Hepatocyte (in vitro differentiated cells): Measurements from ENCODE around the gene SYPL2. TPM values are rescaled to one million over a fixed set of nuclear protein-coding genes. Genes with fewer than 3 reads are reported as not detected.

Source experiments
- DNase-seq: peaks from one replicate; pipeline ENCODE4 v3.0.0-alpha.2; 2016; ENCODE audit warnings: low spot score
- H2AFZ ChIP-seq: fragments of 200-600 bp; sonication (generic); 2 replicates; pipeline ENCODE4 v1.6.0; 2016; ENCODE audit warnings: antibody characterized with exemption, mild to moderate bottlenecking
- H3K27ac ChIP-seq: fragments of 200-600 bp; sonication (generic); 2 replicates; pipeline ENCODE4 v1.5.1; 2016; ENCODE audit warnings: mild to moderate bottlenecking
- H3K27me3 ChIP-seq: fragments of 200-600 bp; sonication (generic); 2 replicates; pipeline ENCODE4 v1.6.1; 2016
- H3K36me3 ChIP-seq: fragments of 200-600 bp; sonication (generic); replicated peaks from 2 replicates; pipeline ENCODE4 v1.5.1; 2016; ENCODE audit warnings: low read depth; ENCODE audit not compliant: insufficient read depth
- H3K4me1 ChIP-seq: fragments of 200-600 bp; sonication (generic); 2 replicates; pipeline ENCODE4 v1.5.1; 2016; ENCODE audit warnings: mild to moderate bottlenecking, moderate library complexity; ENCODE audit not compliant: insufficient read depth
- H3K4me2 ChIP-seq: fragments of 200-600 bp; sonication (generic); 2 replicates; pipeline ENCODE4 v1.6.0; 2016
- H3K4me3 ChIP-seq: fragments of 200-600 bp; sonication (generic); 2 replicates; pipeline ENCODE4 v1.5.1; 2016; ENCODE audit warnings: mild to moderate bottlenecking
- H3K79me2 ChIP-seq: fragments of 200-600 bp; sonication (generic); 2 replicates; pipeline ENCODE4 v1.6.0; 2017; ENCODE audit warnings: mild to moderate bottlenecking
- H3K9me2 ChIP-seq: fragments of 200-600 bp; sonication (generic); replicated peaks from 2 replicates; pipeline ENCODE4 v1.6.0; 2017; ENCODE audit warnings: mild to moderate bottlenecking; ENCODE audit not compliant: insufficient read depth
- H3K9me3 ChIP-seq: fragments of 200-600 bp; sonication (generic); 2 replicates; pipeline ENCODE4 v1.5.1; 2016; ENCODE audit warnings: low read depth, mild to moderate bottlenecking
- H4K20me1 ChIP-seq: fragments of 200-600 bp; sonication (generic); 2 replicates; pipeline ENCODE4 v1.6.0; 2016; ENCODE audit warnings: mild to moderate bottlenecking; ENCODE audit not compliant: insufficient read depth, poor library complexity, severe bottlenecking
- CTCF ChIP-seq: fragments of 200-600 bp; sonication (generic); IDR thresholded peaks from 2 replicates; pipeline ENCODE4 v1.5.1; 2016; ENCODE audit warnings: antibody characterized with exemption, mild to moderate bottlenecking; ENCODE audit not compliant: poor library complexity
- EZH2 ChIP-seq: fragments of 200-600 bp; sonication (generic); IDR thresholded peaks from 2 replicates; pipeline ENCODE4 v1.6.1; 2016; ENCODE audit warnings: antibody characterized with exemption, mild to moderate bottlenecking, borderline replicate concordance
- EZH2phosphoT487 ChIP-seq: fragments of 200-600 bp; sonication (generic); IDR thresholded peaks from one replicate; pipeline ENCODE4 v1.6.1; 2018; ENCODE audit warnings: antibody characterized with exemption, mild to moderate bottlenecking, low read depth, moderate library complexity; ENCODE audit not compliant: unreplicated experiment, severe bottlenecking
- WGBS: methylation state at CpG from one replicate; pipeline ENCODE4 v1.1.6; 2016; ENCODE audit warnings: low lambda C conversion rate; ENCODE audit errors: missing lambda C conversion rate; 5-methylcytosine and 5-hydroxymethylcytosine counted together
- polyA plus RNA-seq: library from polyadenylated mRNA; unstranded; fragments of >200 nt; fragmentation: Nextera tagmentation; extraction: Ambion mirVana; gene quantifications from 2 replicates; pipeline ENCODE4 v1.2.1, GENCODE V29; 2016
- total RNA-seq: library from RNA; depleted of rRNA; stranded (reverse); fragments of >200 nt; gene quantifications from 2 replicates; pipeline ENCODE4 v1.2.3, GENCODE V29; 2014

The SYPL2 gene
- total and polyA plus RNA-seq, 2 experiments from 2014 or later, result 2.0 to 3.0 TPM

DNA sequence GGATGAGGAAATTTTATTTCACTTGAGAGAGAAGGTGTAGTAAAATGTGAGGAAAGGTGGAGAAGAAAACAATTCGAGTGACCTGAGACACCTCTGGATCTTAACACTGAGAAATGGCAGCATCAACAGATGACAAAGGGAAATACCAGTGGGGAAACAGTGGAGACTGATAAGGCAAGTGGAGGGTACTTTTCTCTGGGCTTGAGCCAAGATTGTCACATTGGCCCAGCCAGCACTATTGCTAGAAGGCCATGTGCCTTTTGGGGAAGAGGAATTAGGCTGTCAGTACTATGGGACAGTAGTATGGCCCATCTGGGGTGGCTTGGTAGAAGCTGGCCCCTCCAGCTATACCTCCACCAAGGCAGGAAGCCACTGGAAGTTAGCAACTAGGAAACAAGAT lies 8.4 kb downstream of the SYPL2 start:
- no peaks in the 10 kb centered on the region for H3K4me1 ChIP-seq
- no peaks in the 10 kb centered on the region for H4K20me1 ChIP-seq
- no peak overlapping the region for H3K4me2 ChIP-seq
- H2AFZ ChIP-seq, result no peak overlapping the region
- H3K4me3 ChIP-seq, result no peak overlapping the region
- no peak overlapping the region for H3K27ac ChIP-seq
- no peak for DNase-seq
- peaks cover 35% of the 10 kb centered on the region for H3K27me3 ChIP-seq
- TF ChIP-seq EZH2 (no peak), EZH2phosphoT487 (no peak), CTCF (no peak)
- no peaks in the 10 kb centered on the region for H3K9me2 ChIP-seq
- no peaks in the 10 kb centered on the region for H3K9me3 ChIP-seq
- no peaks in the 10 kb centered on the region for H3K36me3 ChIP-seq
- no peaks in the 10 kb centered on the region for H3K79me2 ChIP-seq
- 83% methylated on average over 1 of the region's 1 CpG for WGBS

GRCh38 chr1:109475261-109475660 lies 8.9 kb downstream of the SYPL2 start:
- no peaks in the 10 kb centered on the region for H3K9me3 ChIP-seq
- no peak overlapping the region for H2AFZ ChIP-seq
- no peaks in the 10 kb centered on the region for H3K79me2 ChIP-seq
- DNase-seq, result no peak
- no peak overlapping the region for H3K27ac ChIP-seq
- H3K9me2 ChIP-seq, result no peaks in the 10 kb centered on the region
- H3K4me2 ChIP-seq, result no peak overlapping the region
- H3K4me3 ChIP-seq, result no peak overlapping the region
- H4K20me1 ChIP-seq, result no peaks in the 10 kb centered on the region
- TF ChIP-seq CTCF (no peak), EZH2phosphoT487 (no peak), EZH2 (no peak)
- no peaks in the 10 kb centered on the region for H3K36me3 ChIP-seq
- 84% methylated on average over 9 of the region's 9 CpGs for WGBS
- H3K4me1 ChIP-seq, result no peaks in the 10 kb centered on the region
- peaks cover 30% of the 10 kb centered on the region for H3K27me3 ChIP-seq

- no peaks in the 10 kb centered on the region for H3K9me2 ChIP-seq
- peaks cover 22% of the 10 kb centered on the region for H3K27me3 ChIP-seq
- no peak overlapping the region for H3K27ac ChIP-seq
- H3K9me3 ChIP-seq, result no peaks in the 10 kb centered on the region
- TF ChIP-seq EZH2phosphoT487 (no peak), EZH2 (no peak), CTCF (no peak)
- H3K79me2 ChIP-seq, result no peaks in the 10 kb centered on the region
- no peak for DNase-seq
- H3K36me3 ChIP-seq, result no peaks in the 10 kb centered on the region
- 92% methylated on average over 8 of the region's 8 CpGs for WGBS
- no peak overlapping the region for H3K4me3 ChIP-seq
- H2AFZ ChIP-seq, result no peak overlapping the region
- no peaks in the 10 kb centered on the region for H3K4me1 ChIP-seq
- no peaks in the 10 kb centered on the region for H4K20me1 ChIP-seq
- H3K4me2 ChIP-seq, result no peak overlapping the region
These were observed 10.5 kb downstream of the SYPL2 start for GRCh38 chr1:109476825-109477224.

- Histone ChIP-seq H3K27ac (no peak overlapping the region), H3K4me3 (no peak overlapping the region), H3K9me3 (no peaks in the 10 kb centered on the region), H4K20me1 (no peaks in the 10 kb centered on the region), H3K9me2 (no peaks in the 10 kb centered on the region), H3K27me3 (peaks cover 22% of the 10 kb centered on the region), H3K4me2 (no peak overlapping the region), H3K79me2 (no peaks in the 10 kb centered on the region), H3K4me1 (peaks cover under 1% of the 10 kb centered on the region), H2AFZ (no peak overlapping the region), H3K36me3 (no peaks in the 10 kb centered on the region)
- TF ChIP-seq EZH2, result no peak
- TF ChIP-seq EZH2phosphoT487, result no peak
- TF ChIP-seq CTCF, result no peak
- WGBS, result 82% methylated on average over 6 of the region's 6 CpGs
- no peak for DNase-seq
These were observed 11.5 kb downstream of the SYPL2 start for GRCh38 chr1:109477821-109478220.
